Tibial artery (tissue), 4 donors: ENCODE measurements around the gene ZSCAN21.

ENCODE experiments used
- DNase-seq, 2 donors: peaks; one replicate each; pipeline ENCODE4 v3.0.0-alpha.2; 2019
- H3K27ac ChIP-seq, 2 donors: fragments of 200-600 bp; sonication (generic) in 1 of 2; 1 replicate in 1 of 2; 2 replicates in 1 of 2; pipeline ENCODE4 v1.5.1; 2018 to 2019; ENCODE audit warnings: mild to moderate bottlenecking in 1 of 2
- H3K27me3 ChIP-seq, 2 donors: fragments of 200-600 bp; sonication (generic) in 1 of 2; one replicate each; pipeline versions ENCODE4 v1.5.1 to v1.6.0; 2016 to 2019
- H3K36me3 ChIP-seq, 3 donors: fragments of 200-600 bp; sonication (generic) in 2 of 3; one replicate each; pipeline ENCODE4 v1.5.1; 2016 to 2019; ENCODE audit warnings: mild to moderate bottlenecking in 2 of 3
- H3K4me1 ChIP-seq, 4 donors: fragments of 200-600 bp; sonication (generic) in 2 of 4; 1 replicate in 3 of 4; 2 replicates in 1 of 4; pipeline ENCODE4 v1.5.1; 2016 to 2019
- H3K4me3 ChIP-seq, 2 donors: fragments of 200-600 bp; sonication (generic) in 1 of 2; 1 replicate in 1 of 2; 2 replicates in 1 of 2; pipeline ENCODE4 v1.5.1; 2018 to 2019; ENCODE audit warnings: mild to moderate bottlenecking in 2 of 2
- H3K9me3 ChIP-seq, 3 donors: fragments of 200-600 bp; sonication (generic) in 1 of 3; one replicate each; pipeline ENCODE4 v1.5.1; 2016 to 2019
- CTCF ChIP-seq, 2 experiments: fragments of 200-600 bp in 1 of 2; fragments of 450-650 bp in 1 of 2; IDR thresholded peaks; one replicate each; pipeline ENCODE4 v1.5.1; 2017 to 2019; ENCODE audit warnings: antibody characterized with exemption in 2 of 2, mild to moderate bottlenecking in 1 of 2, moderate library complexity in 1 of 2
- intact Hi-C: fragments of 100-400 bp; cut with DNase I; formaldehyde crosslinking; loops from one replicate; pipeline ENCODE4 v1.15.0; 2023; ENCODE audit warnings: low total_unique reads

The ZSCAN21 gene

GRCh38 chr7:100059251-100059739, 9.7 kb downstream of the ZSCAN21 start:
- H3K36me3 ChIP-seq = peaks cover 59 to 77% (median 70%) of the 10 kb centered on the region in 3 donors
- no peaks in the 10 kb centered on the region for H3K27me3 ChIP-seq
- TF ChIP-seq CTCF (IDR thresholded peaks at IDR 0.05) = no peak
- no peak for DNase-seq
- H3K27ac ChIP-seq = no peak overlapping the region
- H3K9me3 ChIP-seq = no peaks in the 10 kb centered on the region
- intact Hi-C loops = no loop called here
- no peaks in the 10 kb centered on the region for H3K4me1 ChIP-seq
- no peak overlapping the region for H3K4me3 ChIP-seq

- no peak for TF ChIP-seq CTCF (IDR thresholded peaks at IDR 0.05)
- no peak for DNase-seq
- Histone ChIP-seq H3K4me1 (peaks cover 0 to 9% (median 0%) of the 10 kb centered on the region in 4 donors), H3K27me3 (no peaks in the 10 kb centered on the region), H3K4me3 (no peak overlapping the region), H3K36me3 (peaks cover 63 to 97% (median 81%) of the 10 kb centered on the region in 3 donors), H3K9me3 (no peaks in the 10 kb centered on the region), H3K27ac (no peak overlapping the region)
- intact Hi-C loops = no loop called here
Measured at GRCh38 chr7:100061518-100062193, 12.1 kb downstream of the ZSCAN21 start.

- no peaks in the 10 kb centered on the region for H3K9me3 ChIP-seq
- H3K4me3 ChIP-seq = no peak overlapping the region
- H3K27ac ChIP-seq = no peak overlapping the region
- DNase-seq = no peak
- H3K4me1 ChIP-seq = peaks cover 0 to 9% (median 0%) of the 10 kb centered on the region in 4 donors
- no peak for TF ChIP-seq CTCF (IDR thresholded peaks at IDR 0.05)
- H3K27me3 ChIP-seq = no peaks in the 10 kb centered on the region
- peaks cover 52 to 96% (median 67%) of the 10 kb centered on the region in 3 donors for H3K36me3 ChIP-seq
- intact Hi-C loops = no loop called here
Measured at GRCh38 chr7:100063376-100063775, 13.8 kb downstream of the ZSCAN21 start.

- no peaks in the 10 kb centered on the region for H3K27me3 ChIP-seq
- no peak for TF ChIP-seq CTCF (IDR thresholded peaks at IDR 0.05)
- no peak overlapping the region for H3K4me3 ChIP-seq
- H3K36me3 ChIP-seq = peaks cover 48 to 96% (median 63%) of the 10 kb centered on the region in 3 donors
- H3K9me3 ChIP-seq = no peaks in the 10 kb centered on the region
- H3K4me1 ChIP-seq = peaks cover 0 to 9% (median 0%) of the 10 kb centered on the region in 4 donors
- DNase-seq = no peak
- intact Hi-C loops = no loop called here
- no peak overlapping the region for H3K27ac ChIP-seq
Measured at GRCh38 chr7:100064162-100064561, 14.6 kb downstream of the ZSCAN21 start.

GRCh38 chr7:100065452-100066186, 16.0 kb downstream of the ZSCAN21 start:
- peaks cover 0 to 8% (median 4%) of the 10 kb centered on the region in 3 donors for H3K9me3 ChIP-seq
- H3K27me3 ChIP-seq = no peaks in the 10 kb centered on the region
- H3K4me1 ChIP-seq = peaks cover 0 to 9% (median 0%) of the 10 kb centered on the region in 4 donors
- H3K27ac ChIP-seq = peak overlapping the region in 1 of 2 donors; percentile 3
- no peak for TF ChIP-seq CTCF (IDR thresholded peaks at IDR 0.05)
- no peak overlapping the region for H3K4me3 ChIP-seq
- H3K36me3 ChIP-seq = peaks cover 52 to 96% (median 64%) of the 10 kb centered on the region in 3 donors
- intact Hi-C loops = no loop called here
- DNase-seq = no peak
